H1 (cell line): ENCODE results near the gene FLVCR2. TPM values are rescaled to one million over a fixed set of nuclear protein-coding genes. Genes with fewer than 3 reads are reported as not detected.
A peak's percentile ranks its signal among the peaks of the same experiment; 100 is the strongest.

Experiments used
- CTCF ChIA-PET: fragments of 300-600 bp; sonication (Branson Sonifier 250); formaldehyde crosslinking; loops from one replicate; lab custom pipeline; 2021; ENCODE audit not compliant: partially characterized antibody; lab: Charles Lee
- POLR2A ChIA-PET: fragments of 300-600 bp; sonication (Branson Sonifier 250); formaldehyde crosslinking; loops from one replicate; lab custom pipeline; 2021; ENCODE audit warnings: inconsistent platforms; ENCODE audit not compliant: partially characterized antibody; lab: Charles Lee
- DNase-seq, 2 experiments: peaks; one replicate each; pipeline versions ENCODE4 v3.0.0 to v3.0.0-alpha.2; 2010 to 2022; ENCODE audit warnings: low spot score in 2 of 2, low read depth in 1 of 2, mixed read lengths in 1 of 2
- FAIRE-seq: peaks from 2 replicates; lab custom pipeline; 2011; peaks lifted over from hg19 to GRCh38; lab: Jason Lieb, UNC
- H2AFZ ChIP-seq: 2 replicates; pipeline ENCODE4 v1.8.1; 2012; ENCODE audit warnings: low read length, inconsistent platforms
- H2AK5ac ChIP-seq: 2 replicates; pipeline ENCODE4 v1.6.1; 2013; ENCODE audit warnings: low read depth, low read length
- H2BK120ac ChIP-seq: replicated peaks from 2 replicates; pipeline ENCODE3; 2013; ENCODE audit warnings: low read depth, low read length, inconsistent platforms
- H2BK12ac ChIP-seq: 2 replicates; pipeline ENCODE4 v1.6.1; 2013; ENCODE audit warnings: low read depth, low read length
- H2BK15ac ChIP-seq: 2 replicates; pipeline ENCODE4 v1.6.1; 2013; ENCODE audit warnings: low read length
- H2BK20ac ChIP-seq: 2 replicates; pipeline ENCODE4 v1.6.1; 2013; ENCODE audit warnings: low read length
- H2BK5ac ChIP-seq: 2 replicates; pipeline ENCODE4 v1.6.1; 2013; ENCODE audit warnings: low read depth, low read length
- H3K14ac ChIP-seq: 2 replicates; pipeline ENCODE4 v1.6.1; 2013; ENCODE audit warnings: inconsistent platforms; ENCODE audit not compliant: insufficient read length
- H3K18ac ChIP-seq: 2 replicates; pipeline ENCODE4 v1.6.1; 2013; ENCODE audit warnings: low read length; ENCODE audit errors: extremely low read depth
- H3K23ac ChIP-seq: 2 replicates; pipeline ENCODE4 v1.6.1; 2013; ENCODE audit warnings: inconsistent platforms; ENCODE audit not compliant: insufficient read length
- H3K23me2 ChIP-seq: 2 replicates; pipeline ENCODE4 v1.6.1; 2013; ENCODE audit warnings: low read depth, low read length
- H3K27ac ChIP-seq: 2 replicates; pipeline ENCODE4 v1.6.1; 2011; ENCODE audit warnings: low read depth, low read length, inconsistent platforms
- H3K27me3 ChIP-seq, 4 experiments: replicated peaks in 1 of 4; 1 replicate in 1 of 4; 2 replicates in 3 of 4; pipeline versions ENCODE4 v1.6.1 to v1.8.1; 2011 to 2013; ENCODE audit warnings: low read length in 3 of 4, mild to moderate bottlenecking in 3 of 4, inconsistent platforms in 2 of 4, mixed read lengths in 2 of 4, moderate library complexity in 1 of 4; ENCODE audit not compliant: control insufficient read depth in 3 of 4, insufficient read depth in 3 of 4; ENCODE audit errors: extremely low read depth in 1 of 4
- H3K36me3 ChIP-seq, 4 experiments: 2 replicates each; pipeline versions ENCODE4 v1.6.1 to v1.8.1; 2011 to 2013; ENCODE audit warnings: mild to moderate bottlenecking in 4 of 4, low read length in 3 of 4, moderate library complexity in 2 of 4, control low read depth in 1 of 4, inconsistent platforms in 1 of 4; ENCODE audit not compliant: insufficient read depth in 4 of 4, control insufficient read depth in 2 of 4
- H3K4ac ChIP-seq: replicated peaks from 2 replicates; pipeline ENCODE3; 2013; ENCODE audit warnings: low read length, low read depth, mixed read lengths, inconsistent platforms; ENCODE audit not compliant: insufficient read length
- H3K4me1 ChIP-seq, 4 experiments: replicated peaks in 1 of 4; 1 replicate in 1 of 4; 2 replicates in 3 of 4; pipeline versions ENCODE4 v1.6.1 to v1.8.1; 2011 to 2013; ENCODE audit warnings: low read length in 3 of 4, inconsistent platforms in 2 of 4, mixed read lengths in 1 of 4; ENCODE audit not compliant: insufficient read depth in 4 of 4, control insufficient read depth in 3 of 4
- H3K4me2 ChIP-seq, 2 experiments: 2 replicates each; pipeline versions ENCODE4 v1.6.1 to v1.8.1; 2011 to 2013; ENCODE audit warnings: low read depth in 2 of 2, low read length in 2 of 2, control low read depth in 1 of 2, inconsistent platforms in 1 of 2, mild to moderate bottlenecking in 1 of 2; ENCODE audit not compliant: insufficient read depth in 1 of 2
- H3K4me3 ChIP-seq, 4 experiments: fragments of 200-600, 300-600 bp in 1 of 4; sonication (generic), shearing (Covaris generic), sonication (Bioruptor Twin) in 1 of 4; 2 replicates each; pipeline versions ENCODE4 v1.5.1 to v1.8.1; 2011 to 2016; ENCODE audit warnings: low read length in 4 of 4, low read depth in 3 of 4, control low read depth in 2 of 4, inconsistent platforms in 2 of 4, mild to moderate bottlenecking in 2 of 4, mixed read lengths in 1 of 4, moderate library complexity in 1 of 4; ENCODE audit not compliant: insufficient read depth in 2 of 4; ENCODE audit errors: extremely low read depth in 1 of 4
- H3K56ac ChIP-seq: replicated peaks from 2 replicates; pipeline ENCODE3; 2013; ENCODE audit warnings: low read depth, mild to moderate bottlenecking, mixed read lengths, low read length, inconsistent platforms; ENCODE audit not compliant: insufficient read length
- H3K79me1 ChIP-seq: 2 replicates; pipeline ENCODE4 v1.6.1; 2013; ENCODE audit warnings: low read depth, low read length, control low read depth
- H3K79me2 ChIP-seq, 2 experiments: 2 replicates each; pipeline versions ENCODE4 v1.6.1 to v1.8.1; 2012 to 2013; ENCODE audit warnings: low read length in 2 of 2, mild to moderate bottlenecking in 2 of 2, inconsistent platforms in 1 of 2; ENCODE audit not compliant: insufficient read depth in 2 of 2, control insufficient read depth in 1 of 2
- H3K9ac ChIP-seq, 4 experiments: replicated peaks in 1 of 4; 1 replicate in 1 of 4; 2 replicates in 3 of 4; pipeline versions ENCODE4 v1.6.1 to v1.8.1; 2011 to 2013; ENCODE audit warnings: low read depth in 3 of 4, low read length in 3 of 4, control low read depth in 2 of 4, mild to moderate bottlenecking in 2 of 4, moderate library complexity in 2 of 4, inconsistent platforms in 1 of 4; ENCODE audit errors: extremely low read depth in 1 of 4
- H3K9me3 ChIP-seq, 2 experiments: 2 replicates each; pipeline versions ENCODE4 v1.6.1 to v1.8.1; 2012 to 2013; ENCODE audit warnings: mild to moderate bottlenecking in 2 of 2, moderate library complexity in 2 of 2, control low read depth in 1 of 2, inconsistent platforms in 1 of 2, low read depth in 1 of 2, low read length in 1 of 2, mixed read lengths in 1 of 2; ENCODE audit not compliant: insufficient read depth in 2 of 2
- H4K20me1 ChIP-seq, 2 experiments: replicated peaks in 1 of 2; 2 replicates each; pipeline versions ENCODE3 to v1.8.1; 2011 to 2013; ENCODE audit warnings: inconsistent platforms in 2 of 2, low read length in 2 of 2, mild to moderate bottlenecking in 1 of 2; ENCODE audit not compliant: insufficient read depth in 2 of 2, control insufficient read depth in 1 of 2
- H4K5ac ChIP-seq: 2 replicates; pipeline ENCODE4 v1.6.1; 2013; ENCODE audit warnings: low read length, low read depth, mixed read lengths, inconsistent platforms; ENCODE audit not compliant: insufficient read length
- H4K8ac ChIP-seq: 2 replicates; pipeline ENCODE4 v1.8.0; 2013; ENCODE audit warnings: mild to moderate bottlenecking, moderate library complexity, low read length, inconsistent platforms; ENCODE audit not compliant: insufficient read depth; ENCODE audit errors: extremely low read depth
- H4K91ac ChIP-seq: replicated peaks from 2 replicates; pipeline ENCODE3; 2013; ENCODE audit warnings: low read length, mixed read lengths, inconsistent platforms; ENCODE audit not compliant: insufficient read length
- ASH2L ChIP-seq: fragments of 200-600, 300-600 bp; sonication (generic); IDR thresholded peaks from one replicate; pipeline ENCODE4 v1.7.1; 2017; ENCODE audit warnings: low read length
- ATF3 ChIP-seq: IDR thresholded peaks from 2 replicates; pipeline ENCODE4 v1.6.1; 2011; ENCODE audit warnings: low read depth, mild to moderate bottlenecking, low read length; ENCODE audit not compliant: insufficient read depth
- CREB1 ChIP-seq: IDR thresholded peaks from 2 replicates; pipeline ENCODE4 v1.6.1; 2012; ENCODE audit warnings: inconsistent platforms
- CTBP2 ChIP-seq: IDR thresholded peaks from 2 replicates; pipeline ENCODE4 v1.7.0; 2011; ENCODE audit warnings: borderline replicate concordance, mild to moderate bottlenecking, moderate library complexity, mixed read lengths, low read length; ENCODE audit not compliant: insufficient read depth, insufficient read length
- E2F6 ChIP-seq: IDR thresholded peaks from 2 replicates; pipeline ENCODE4 v1.6.1; 2012; ENCODE audit warnings: inconsistent platforms
- EGR1 ChIP-seq: IDR thresholded peaks from 2 replicates; pipeline ENCODE4 v1.6.1; 2011; ENCODE audit warnings: low read depth, low read length, borderline replicate concordance
- GTF2F1 ChIP-seq: IDR thresholded peaks from 2 replicates; pipeline ENCODE4 v1.6.1; 2012; ENCODE audit warnings: low read depth, low read length, improper control_type of control experiment, borderline replicate concordance
- POLR2A ChIP-seq, 2 experiments: IDR thresholded peaks; 1 replicate in 1 of 2; 2 replicates in 1 of 2; pipeline ENCODE4 v1.6.1; 2011; ENCODE audit warnings: low read depth in 2 of 2, low read length in 2 of 2, mild to moderate bottlenecking in 2 of 2; ENCODE audit errors: control extremely low read depth in 1 of 2
- POLR2AphosphoS5 ChIP-seq: IDR thresholded peaks from 2 replicates; pipeline ENCODE4 v1.6.1; 2011; ENCODE audit warnings: low read depth, low read length
- RAD21 ChIP-seq, 2 experiments: IDR thresholded peaks in 1 of 2; conservative IDR thresholded peaks in 1 of 2; 2 replicates each; pipeline ENCODE4 v1.6.1; 2011; ENCODE audit warnings: low read depth in 2 of 2, low read length in 2 of 2, improper control_type of control experiment in 1 of 2, inconsistent platforms in 1 of 2, mild to moderate bottlenecking in 1 of 2, moderate library complexity in 1 of 2
- SAP30 ChIP-seq: fragments of 300-600 bp; sonication (generic); IDR thresholded peaks from 2 replicates; pipeline ENCODE4 v1.7.1; 2012; ENCODE audit warnings: low read length, moderate library complexity, mild to moderate bottlenecking, inconsistent platforms; ENCODE audit not compliant: insufficient read depth, insufficient replicate concordance
- TAF1 ChIP-seq: IDR thresholded peaks from 2 replicates; pipeline ENCODE4 v1.6.1; 2011; ENCODE audit warnings: mild to moderate bottlenecking, low read depth, low read length
- WGBS, 2 experiments: shearing (Covaris generic) in 1 of 2; methylation state at CpG; one replicate each; pipeline versions ENCODE4 v1.1.6 to v1.1.7; 2013 to 2015; ENCODE audit warnings: low lambda C conversion rate in 2 of 2, mixed read lengths in 2 of 2, inconsistent platforms in 1 of 2, low coverage in 1 of 2, missing lambda C conversion rate in 1 of 2; ENCODE audit not compliant: insufficient replicate concordance in 2 of 2, insufficient coverage in 1 of 2, insufficient read length in 1 of 2; ENCODE audit errors: extremely low coverage in 1 of 2, missing lambda C conversion rate in 1 of 2; 5-methylcytosine and 5-hydroxymethylcytosine counted together
- polyA plus RNA-seq, 7 experiments: library from polyadenylated mRNA; depleted of rRNA in 3 of 7; stranded (reverse) in 5 of 7; unstranded in 2 of 7; fragments of >200 nt in 5 of 7; fragments of 200-250 nt in 2 of 7; gene quantifications; 1 replicate in 5 of 7; 2 replicates in 1 of 7; 4 replicates in 1 of 7; pipeline versions ENCODE4 v1.2.1 to v1.2.3, GENCODE V29; 2011 to 2013; ENCODE audit warnings: missing spikeins in 2 of 7, mixed read lengths in 2 of 7
- total RNA-seq: library from RNA; stranded (reverse); fragmentation: NEBNext Ultra II Directional; extraction: Animal tissue kit (Norgen Biotek cat#: 25700); gene quantifications from 2 replicates; pipeline ENCODE4 v1.2.1, GENCODE V29; 2021

The FLVCR2 gene
- total and polyA plus RNA-seq, 2 of the 8 experiments (the other 6 are each of a cell fraction or from before 2014, with no cell fraction given): 7.1 to 8.2 TPM

- H2AFZ ChIP-seq: peak overlapping the region; percentile 97
- no peak overlapping the region for H4K5ac ChIP-seq
- ChIA-PET CTCF (interaction anchor here (0.6 to 19.5 kb wide), 44 partner anchors 9 to 402 kb away, joined by 3 to 348 read pairs (median 5); partner anchors contain the start of genes ERG28 and TTLL5), POLR2A (interaction anchor here (0.8 to 3.3 kb wide), 8 partner anchors 9 to 86 kb away, joined by 3 to 22 read pairs (median 4); partner anchors contain the start of genes ERG28 and TTLL5)
- no peaks in the 10 kb centered on the region for H3K36me3 ChIP-seq
- H2AK5ac ChIP-seq: no peak overlapping the region
- no peak overlapping the region for H2BK12ac ChIP-seq
- peak overlapping the region; percentile 76 for H3K18ac ChIP-seq
- peak overlapping the region; percentile 46 to 83 (median 72) for H3K4me3 ChIP-seq
- H2BK20ac ChIP-seq: no peak overlapping the region
- no peak overlapping the region for H2BK120ac ChIP-seq
- peak overlapping the region in 2 of 4 experiments; percentile 38 to 44; a peak in 2 of 7 replicates for H3K9ac ChIP-seq
- no peak overlapping the region for H3K4ac ChIP-seq
- no peak overlapping the region for H4K91ac ChIP-seq
- no peak overlapping the region for H2BK15ac ChIP-seq
- H3K4me1 ChIP-seq: peaks cover 0 to 13% (median 4%) of the 10 kb centered on the region in 4 experiments; a peak in 4 of 7 replicates
- no peaks in the 10 kb centered on the region for H3K79me2 ChIP-seq
- 4% methylated on average over 16 of the region's 16 CpGs; no CpG with 5 or more reads in 1 of the 2 experiments for WGBS, 2 experiments
- H3K27ac ChIP-seq: no peak overlapping the region
- no peaks in the 10 kb centered on the region for H3K9me3 ChIP-seq
- H3K79me1 ChIP-seq: no peaks in the 10 kb centered on the region
- no peak overlapping the region for H3K56ac ChIP-seq
- H3K23ac ChIP-seq: no peak overlapping the region
- FAIRE-seq: peak; percentile 96
- no peak overlapping the region for H3K14ac ChIP-seq
- H3K27me3 ChIP-seq: peaks cover 0 to 8% (median 5%) of the 10 kb centered on the region in 4 experiments; a peak in 6 of 7 replicates
- peak; percentile 79 to 85 for DNase-seq
- peak overlapping the region; percentile 54 to 92 for H3K4me2 ChIP-seq
- no peak overlapping the region for H2BK5ac ChIP-seq
- no peaks in the 10 kb centered on the region for H4K20me1 ChIP-seq
- H3K23me2 ChIP-seq: peaks cover 15% of the 10 kb centered on the region; the same call in 1 of the 2 replicates
- no peak overlapping the region for H4K8ac ChIP-seq
- TF ChIP-seq EGR1 (peak; percentile 64; the same call in 1 of the 2 replicates), SAP30 (no peak), E2F6 (no peak), GTF2F1 (no peak), POLR2A (IDR thresholded peaks at IDR 0.05; ENCODE audit: control extremely low read depth in 1 of 2, low read depth in 2 of 2, low read length in 2 of 2) (no peak), POLR2AphosphoS5 (no peak), ATF3 (no peak), CTBP2 (no peak), TAF1 (no peak), RAD21 (IDR thresholded peaks at IDR 0.05 in 1 of 2, conservative IDR thresholded peaks at IDR 0.05 in 1 of 2; ENCODE audit: low read depth in 2 of 2, low read length in 2 of 2) (peak; percentile 88 to 92), ASH2L (peak; percentile 39), CREB1 (no peak)
Measured at GRCh38 chr14:75577729-75578101, 705 bp upstream of the FLVCR2 start.
